ENCODE results near the gene GRIFIN.
A peak's percentile ranks its signal among the peaks of the same experiment; 100 is the strongest.

GRIFIN gene

GRCh38 chr7:2495418-2496299 is 19.5 kb upstream of the GRIFIN start:
- H3K4me1 Mint-ChIP-seq: peaks cover 25% of the 10 kb centered on the region
- no peaks in the 10 kb centered on the region for H3K36me3 Mint-ChIP-seq
- ATAC-seq: no peak
- no peak overlapping the region for H3K4me3 Mint-ChIP-seq
- H3K9me3 Mint-ChIP-seq: peaks cover 15% of the 10 kb centered on the region
- H3K27ac Mint-ChIP-seq: no peak overlapping the region
- peaks cover 45% of the 10 kb centered on the region for H3K27me3 Mint-ChIP-seq

GRCh38 chr7:2494191-2495130 is 18.3 kb upstream of the GRIFIN start:
- H3K4me1 Mint-ChIP-seq: peaks cover 20% of the 10 kb centered on the region
- no peak overlapping the region for H3K27ac Mint-ChIP-seq
- peaks cover 15% of the 10 kb centered on the region for H3K9me3 Mint-ChIP-seq
- H3K4me3 Mint-ChIP-seq: no peak overlapping the region
- H3K36me3 Mint-ChIP-seq: no peaks in the 10 kb centered on the region
- ATAC-seq: peak; percentile 37
- peaks cover 46% of the 10 kb centered on the region for H3K27me3 Mint-ChIP-seq

GRCh38 chr7:2493205-2494164 is 17.3 kb upstream of the GRIFIN start:
- Mint-ChIP-seq H3K4me1 (peaks cover 28% of the 10 kb centered on the region), H3K36me3 (no peaks in the 10 kb centered on the region), H3K9me3 (peaks cover 15% of the 10 kb centered on the region), H3K27ac (no peak overlapping the region), H3K27me3 (peaks cover 56% of the 10 kb centered on the region), H3K4me3 (no peak overlapping the region)
- ATAC-seq: no peak

GRCh38 chr7:2492038-2492437 is 15.8 kb upstream of the GRIFIN start:
- Mint-ChIP-seq H3K4me1 (peaks cover 24% of the 10 kb centered on the region), H3K36me3 (no peaks in the 10 kb centered on the region), H3K27ac (no peak overlapping the region), H3K4me3 (no peak overlapping the region), H3K9me3 (peaks cover 15% of the 10 kb centered on the region), H3K27me3 (peaks cover 70% of the 10 kb centered on the region)
- no peak for ATAC-seq

- Mint-ChIP-seq H3K27me3 (peaks cover 61% of the 10 kb centered on the region), H3K27ac (no peak overlapping the region), H3K4me1 (peaks cover 20% of the 10 kb centered on the region), H3K9me3 (peaks cover 15% of the 10 kb centered on the region), H3K36me3 (no peaks in the 10 kb centered on the region), H3K4me3 (no peak overlapping the region)
- ATAC-seq: no peak
Measured at GRCh38 chr7:2490181-2490651, 14.0 kb upstream of the GRIFIN start.

- Mint-ChIP-seq H3K4me1 (peaks cover 14% of the 10 kb centered on the region), H3K4me3 (no peak overlapping the region), H3K27me3 (peaks cover 59% of the 10 kb centered on the region), H3K27ac (peak overlapping the region; percentile 57), H3K36me3 (no peaks in the 10 kb centered on the region), H3K9me3 (peaks cover 15% of the 10 kb centered on the region)
- no peak for ATAC-seq
Measured at GRCh38 chr7:2488681-2489080, 12.5 kb upstream of the GRIFIN start.

- Mint-ChIP-seq H3K4me1 (peaks cover 9% of the 10 kb centered on the region), H3K27ac (peak overlapping the region; percentile 57), H3K27me3 (peaks cover 54% of the 10 kb centered on the region), H3K4me3 (no peak overlapping the region), H3K36me3 (no peaks in the 10 kb centered on the region), H3K9me3 (peaks cover 15% of the 10 kb centered on the region)
- ATAC-seq: no peak
Measured at GRCh38 chr7:2488272-2488645, 12.1 kb upstream of the GRIFIN start.

GRCh38 chr7:2487586-2488271 is 11.5 kb upstream of the GRIFIN start:
- Mint-ChIP-seq H3K4me3 (no peak overlapping the region), H3K9me3 (peaks cover 19% of the 10 kb centered on the region), H3K4me1 (peaks cover 8% of the 10 kb centered on the region), H3K27ac (no peak overlapping the region), H3K27me3 (peaks cover 49% of the 10 kb centered on the region), H3K36me3 (no peaks in the 10 kb centered on the region)
- peak; percentile 28 for ATAC-seq

GRCh38 chr7:2484868-2485267 is 8.7 kb upstream of the GRIFIN start:
- Mint-ChIP-seq H3K27me3 (peaks cover 30% of the 10 kb centered on the region), H3K4me1 (peaks cover 8% of the 10 kb centered on the region), H3K4me3 (no peak overlapping the region), H3K9me3 (peaks cover 4% of the 10 kb centered on the region), H3K27ac (no peak overlapping the region), H3K36me3 (no peaks in the 10 kb centered on the region)
- no peak for ATAC-seq

GRCh38 chr7:2483494-2483893 is 7.3 kb upstream of the GRIFIN start:
- peaks cover 4% of the 10 kb centered on the region for H3K9me3 Mint-ChIP-seq
- H3K27me3 Mint-ChIP-seq: peaks cover 19% of the 10 kb centered on the region
- H3K27ac Mint-ChIP-seq: no peak overlapping the region
- no peaks in the 10 kb centered on the region for H3K36me3 Mint-ChIP-seq
- H3K4me3 Mint-ChIP-seq: no peak overlapping the region
- peaks cover under 1% of the 10 kb centered on the region for H3K4me1 Mint-ChIP-seq
- ATAC-seq: no peak

GRCh38 chr7:2482725-2483451 is 6.7 kb upstream of the GRIFIN start:
- no peak overlapping the region for H3K4me3 Mint-ChIP-seq
- peaks cover 4% of the 10 kb centered on the region for H3K9me3 Mint-ChIP-seq
- peaks cover 13% of the 10 kb centered on the region for H3K27me3 Mint-ChIP-seq
- H3K36me3 Mint-ChIP-seq: no peaks in the 10 kb centered on the region
- peaks cover 7% of the 10 kb centered on the region for H3K4me1 Mint-ChIP-seq
- no peak for ATAC-seq
- no peak overlapping the region for H3K27ac Mint-ChIP-seq

GRCh38 chr7:2481195-2481594 is 5.0 kb upstream of the GRIFIN start:
- peaks cover 17% of the 10 kb centered on the region for H3K4me1 Mint-ChIP-seq
- no peak overlapping the region for H3K27ac Mint-ChIP-seq
- no peaks in the 10 kb centered on the region for H3K36me3 Mint-ChIP-seq
- no peak overlapping the region for H3K4me3 Mint-ChIP-seq
- H3K27me3 Mint-ChIP-seq: peaks cover 8% of the 10 kb centered on the region
- no peak for ATAC-seq
- peaks cover 4% of the 10 kb centered on the region for H3K9me3 Mint-ChIP-seq

GRCh38 chr7:2480070-2480408 is 3.8 kb upstream of the GRIFIN start:
- H3K4me3 Mint-ChIP-seq: no peak overlapping the region
- H3K27ac Mint-ChIP-seq: no peak overlapping the region
- H3K9me3 Mint-ChIP-seq: peaks cover 4% of the 10 kb centered on the region
- H3K27me3 Mint-ChIP-seq: peaks cover 8% of the 10 kb centered on the region
- peaks cover 17% of the 10 kb centered on the region for H3K4me1 Mint-ChIP-seq
- H3K36me3 Mint-ChIP-seq: no peaks in the 10 kb centered on the region
- no peak for ATAC-seq
